Activated naive CD4-positive, alpha-beta T cell treated with anti-CD3 and anti-CD28 coated beads, Interleukin-2, amount 10 ng/mL, durations not matched to agents 7 days and 5 days (primary cell): ENCODE results near the gene FOSB.
A peak's percentile ranks its signal among the peaks of the same experiment; 100 is the strongest.

ENCODE experiments used
- CTCF ChIA-PET: fragments of 350-600 bp; sonication (Branson Sonifier 250); formaldehyde crosslinking; loops from one replicate; lab custom pipeline; 2021; ENCODE audit warnings: antibody characterized with exemption; lab: Charles Lee
- DNase-seq: peaks from one replicate; pipeline ENCODE4 v3.0.0-alpha.2; 2020
- H3K27ac Mint-ChIP-seq: one replicate; pipeline ENCODE4 v1.8.0; 2021; ENCODE audit warnings: mild to moderate bottlenecking, moderate library complexity, mixed read lengths
- H3K27me3 Mint-ChIP-seq: one replicate; pipeline ENCODE4 v1.8.0; 2021; ENCODE audit warnings: mild to moderate bottlenecking, mixed read lengths
- H3K36me3 Mint-ChIP-seq: one replicate; pipeline ENCODE4 v1.8.0; 2021; ENCODE audit warnings: mixed read lengths
- H3K4me1 Mint-ChIP-seq: one replicate; pipeline ENCODE4 v1.8.0; 2021; ENCODE audit warnings: mixed read lengths
- H3K4me3 Mint-ChIP-seq: one replicate; pipeline ENCODE4 v1.8.0; 2021; ENCODE audit warnings: mild to moderate bottlenecking, moderate library complexity, mixed read lengths
- H3K9me3 Mint-ChIP-seq: one replicate; pipeline ENCODE4 v1.8.0; 2021; ENCODE audit warnings: mixed read lengths

FOSB gene

GRCh38 chr19:45489216-45489855 is 21.5 kb downstream of the FOSB start:
- H3K36me3 Mint-ChIP-seq, result no peaks in the 10 kb centered on the region
- H3K4me3 Mint-ChIP-seq, result no peak overlapping the region
- H3K9me3 Mint-ChIP-seq, result no peaks in the 10 kb centered on the region
- peaks cover 42% of the 10 kb centered on the region for H3K27me3 Mint-ChIP-seq
- H3K27ac Mint-ChIP-seq, result no peak overlapping the region
- no peak for DNase-seq
- peaks cover 22% of the 10 kb centered on the region for H3K4me1 Mint-ChIP-seq
- CTCF ChIA-PET, result interaction anchor here (0.7 to 1.4 kb wide), 3 partner anchors 10 to 50 kb away, joined by 3 to 6 read pairs (median 3); no protein-coding TSS in a partner anchor

GRCh38 chr19:45492137-45492626 is 24.4 kb downstream of the FOSB start:
- CTCF ChIA-PET, result interaction anchor here (1.0 to 1.5 kb wide), 2 partner anchors 8 to 14 kb away, joined by 3 read pairs; no protein-coding TSS in a partner anchor
- H3K4me3 Mint-ChIP-seq, result peak overlapping the region; percentile 19
- no peak overlapping the region for H3K27ac Mint-ChIP-seq
- H3K4me1 Mint-ChIP-seq, result peaks cover 19% of the 10 kb centered on the region
- H3K9me3 Mint-ChIP-seq, result no peaks in the 10 kb centered on the region
- DNase-seq, result no peak
- H3K36me3 Mint-ChIP-seq, result no peaks in the 10 kb centered on the region
- peaks cover 64% of the 10 kb centered on the region for H3K27me3 Mint-ChIP-seq

GRCh38 chr19:45492627-45493470 is 25.1 kb downstream of the FOSB start:
- CTCF ChIA-PET, result interaction anchor here (0.6 to 1.5 kb wide), 5 partner anchors 8 to 14 kb away, joined by 3 to 4 read pairs (median 3); no protein-coding TSS in a partner anchor
- no peaks in the 10 kb centered on the region for H3K36me3 Mint-ChIP-seq
- H3K4me3 Mint-ChIP-seq, result peak overlapping the region; percentile 57
- DNase-seq, result peak; percentile 50
- H3K27ac Mint-ChIP-seq, result no peak overlapping the region
- no peaks in the 10 kb centered on the region for H3K9me3 Mint-ChIP-seq
- peaks cover 70% of the 10 kb centered on the region for H3K27me3 Mint-ChIP-seq
- peaks cover 25% of the 10 kb centered on the region for H3K4me1 Mint-ChIP-seq

GRCh38 chr19:45494261-45494916 is 26.6 kb downstream of the FOSB start:
- no peak overlapping the region for H3K4me3 Mint-ChIP-seq
- H3K9me3 Mint-ChIP-seq, result no peaks in the 10 kb centered on the region
- no peak overlapping the region for H3K27ac Mint-ChIP-seq
- H3K27me3 Mint-ChIP-seq, result peaks cover 74% of the 10 kb centered on the region
- no peaks in the 10 kb centered on the region for H3K36me3 Mint-ChIP-seq
- DNase-seq, result no peak
- peaks cover 34% of the 10 kb centered on the region for H3K4me1 Mint-ChIP-seq
- CTCF ChIA-PET, result interaction anchor here (0.6 to 3.1 kb wide), 10 partner anchors 9 to 66 kb away, joined by 3 to 32 read pairs (median 3); no protein-coding TSS in a partner anchor

- Mint-ChIP-seq H3K4me1 (peaks cover 38% of the 10 kb centered on the region), H3K36me3 (no peaks in the 10 kb centered on the region)
- CTCF ChIA-PET, result interaction anchor here (0.7 to 3.1 kb wide), 9 partner anchors 9 to 66 kb away, joined by 3 to 32 read pairs (median 3); no protein-coding TSS in a partner anchor
Observed at GRCh38 chr19:45495178-45495577, 27.4 kb downstream of the FOSB start.

GRCh38 chr19:45496349-45496953 is 28.7 kb downstream of the FOSB start:
- peaks cover 89% of the 10 kb centered on the region for H3K27me3 Mint-ChIP-seq
- CTCF ChIA-PET, result interaction anchor here (0.6 to 3.1 kb wide), 7 partner anchors 8 to 142 kb away, joined by 3 to 32 read pairs (median 3); no protein-coding TSS in a partner anchor
- H3K9me3 Mint-ChIP-seq, result no peaks in the 10 kb centered on the region
- H3K4me1 Mint-ChIP-seq, result peaks cover 40% of the 10 kb centered on the region
- peaks cover 3% of the 10 kb centered on the region for H3K36me3 Mint-ChIP-seq
- DNase-seq, result peak; percentile 71
- peak overlapping the region; percentile 67 for H3K4me3 Mint-ChIP-seq
- no peak overlapping the region for H3K27ac Mint-ChIP-seq

More at GRCh38 chr19:45495178-45495577, 27.4 kb downstream of the FOSB start:
- DNase-seq, result no peak
- no peaks in the 10 kb centered on the region for H3K9me3 Mint-ChIP-seq
- H3K27me3 Mint-ChIP-seq, result peaks cover 82% of the 10 kb centered on the region
- no peak overlapping the region for H3K27ac Mint-ChIP-seq
- H3K4me3 Mint-ChIP-seq, result peak overlapping the region; percentile 67

GRCh38 chr19:45497791-45498190 is 30.0 kb downstream of the FOSB start:
- Mint-ChIP-seq H3K4me3 (peak overlapping the region; percentile 57), H3K27me3 (peaks cover 81% of the 10 kb centered on the region), H3K36me3 (peaks cover 3% of the 10 kb centered on the region), H3K4me1 (peaks cover 37% of the 10 kb centered on the region), H3K27ac (no peak overlapping the region), H3K9me3 (no peaks in the 10 kb centered on the region)
- no peak for DNase-seq
- CTCF ChIA-PET, result interaction anchor here (1.0 to 3.4 kb wide), 5 partner anchors 12 to 145 kb away, joined by 3 to 12 read pairs (median 3); no protein-coding TSS in a partner anchor

GRCh38 chr19:45498411-45499195 is 30.8 kb downstream of the FOSB start, which contains the start of gene PPM1N:
TSS of gene PPM1N (plus strand) at chr19:45498443. CDS start at chr19:45498473, 30 bp downstream.
- Mint-ChIP-seq H3K4me1 (peaks cover 30% of the 10 kb centered on the region), H3K36me3 (peaks cover 3% of the 10 kb centered on the region), H3K9me3 (no peaks in the 10 kb centered on the region), H3K27ac (no peak within 1 kb of the TSS), H3K27me3 (peaks cover 73% of the 10 kb centered on the region), H3K4me3 (peak within 1 kb of the TSS; percentile 65)
- CTCF ChIA-PET, result interaction anchor here (1.0 to 3.4 kb wide), 5 partner anchors 13 to 144 kb away, joined by 3 to 12 read pairs (median 3); no protein-coding TSS in a partner anchor
- peak; percentile 72 for DNase-seq

GRCh38 chr19:45499196-45500180 is 31.7 kb downstream of the FOSB start:
- peak; percentile 77 for DNase-seq
- H3K9me3 Mint-ChIP-seq, result no peaks in the 10 kb centered on the region

GRCh38 chr19:45500918-45501729 is 33.3 kb downstream of the FOSB start:
- Mint-ChIP-seq H3K36me3 (peaks cover 3% of the 10 kb centered on the region), H3K9me3 (no peaks in the 10 kb centered on the region), H3K27me3 (peaks cover 48% of the 10 kb centered on the region), H3K27ac (no peak overlapping the region), H3K4me1 (peaks cover 40% of the 10 kb centered on the region), H3K4me3 (no peak overlapping the region)
- CTCF ChIA-PET, result interaction anchor here (0.7 kb wide), 1 partner anchor 8 kb away, joined by 3 read pairs; no protein-coding TSS in a partner anchor
- DNase-seq, result no peak

More at GRCh38 chr19:45499196-45500180, 31.7 kb downstream of the FOSB start:
- Mint-ChIP-seq H3K27me3 (peaks cover 64% of the 10 kb centered on the region), H3K27ac (no peak overlapping the region), H3K4me3 (peak overlapping the region; percentile 36), H3K4me1 (peaks cover 33% of the 10 kb centered on the region), H3K36me3 (peaks cover 3% of the 10 kb centered on the region)
- CTCF ChIA-PET, result interaction anchor here (1.1 to 3.4 kb wide), 4 partner anchors 14 to 143 kb away, joined by 3 to 12 read pairs (median 6); no protein-coding TSS in a partner anchor

GRCh38 chr19:45501730-45502014 is 33.9 kb downstream of the FOSB start:
- CTCF ChIA-PET, result interaction anchor here (0.7 kb wide), 1 partner anchor 9 kb away, joined by 3 read pairs; no protein-coding TSS in a partner anchor
- no peak overlapping the region for H3K4me3 Mint-ChIP-seq
- H3K9me3 Mint-ChIP-seq, result no peaks in the 10 kb centered on the region
- H3K4me1 Mint-ChIP-seq, result peaks cover 42% of the 10 kb centered on the region
- peaks cover 3% of the 10 kb centered on the region for H3K36me3 Mint-ChIP-seq
- no peak for DNase-seq
- H3K27ac Mint-ChIP-seq, result no peak overlapping the region
- H3K27me3 Mint-ChIP-seq, result peaks cover 42% of the 10 kb centered on the region
